Measurements from ENCODE around the gene XKR3. TPM values are rescaled to one million over a fixed set of nuclear protein-coding genes. Genes with fewer than 3 reads are reported as not detected.

The XKR3 gene
- total and polyA plus RNA-seq, 2 experiments from 2014 or later = not detected

- Mint-ChIP-seq H3K4me1 (peaks cover 6% of the 10 kb centered on the region; the same call in 2 of the 3 replicates), H3K27ac (no peak overlapping the region), H3K4me3 (no peak overlapping the region), H3K9me3 (peaks cover 69% of the 10 kb centered on the region), H3K36me3 (ENCODE audit: low read depth) (no peaks in the 10 kb centered on the region), H3K27me3 (ENCODE audit: insufficient read depth, low read depth, poor library complexity) (peaks cover 3% of the 10 kb centered on the region)
- TF ChIP-seq REST (IDR thresholded peaks at IDR 0.05; ENCODE audit: unreplicated experiment) = no peak
- TF ChIP-seq EZH2 (IDR thresholded peaks at IDR 0.05; ENCODE audit: low read depth, unreplicated experiment) = no peak
- no peak for TF ChIP-seq CREB1 (CRISPR knock-in tag; IDR thresholded peaks at IDR 0.05; ENCODE audit: low read depth)
- no peak for TF ChIP-seq JUNB (IDR thresholded peaks at IDR 0.05; ENCODE audit: unreplicated experiment)
- no peak for TF ChIP-seq ZNF114 (CRISPR knock-in tag; IDR thresholded peaks at IDR 0.05)
- no peak for TF ChIP-seq ZNF462 (CRISPR knock-in tag; IDR thresholded peaks at IDR 0.05)
- no peak for TF ChIP-seq EZH2phosphoT487 (IDR thresholded peaks at IDR 0.05; ENCODE audit: unreplicated experiment)
- no peak for TF ChIP-seq POLR2AphosphoS5 (IDR thresholded peaks at IDR 0.05; ENCODE audit: low read depth)
- no peak for TF ChIP-seq ZNF331 (CRISPR knock-in tag; IDR thresholded peaks at IDR 0.05; ENCODE audit: low read depth)
- TF ChIP-seq STAT1 (IDR thresholded peaks at IDR 0.05; ENCODE audit: unreplicated experiment) = no peak
- no peak for TF ChIP-seq CTCF (conservative IDR thresholded peaks at IDR 0.05; ENCODE audit: low read depth in 2 of 2)
- no peak for TF ChIP-seq NANOG (IDR thresholded peaks at IDR 0.05; ENCODE audit: borderline replicate concordance)
- TF ChIP-seq ETS1 (IDR thresholded peaks at IDR 0.05) = no peak
- no peaks in the 10 kb centered on the region for H3F3A ChIP-seq (replicated peaks; ENCODE audit: low read depth)
- no peak overlapping the region for H2AFZ ChIP-seq
- no peaks in the 10 kb centered on the region for H3K9me2 ChIP-seq (ENCODE audit: insufficient read depth)
- H3K4me2 ChIP-seq = no peak overlapping the region
- ATAC-seq (no peak), DNase-seq (ENCODE audit: low spot score) (no peak)
- H3K4me3 ChIP-seq = no peak overlapping the region
- H3K79me2 ChIP-seq (replicated peaks; ENCODE audit: insufficient read depth) = no peaks in the 10 kb centered on the region
- no peaks in the 10 kb centered on the region for H4K20me1 ChIP-seq (replicated peaks; ENCODE audit: insufficient read depth)
- no peak overlapping the region for H3K27ac ChIP-seq (ENCODE audit: low read depth)
- no peaks in the 10 kb centered on the region for H3K36me3 ChIP-seq (ENCODE audit: insufficient read depth)
- no peaks in the 10 kb centered on the region for H3K27me3 ChIP-seq (ENCODE audit: insufficient read depth)
- peaks cover 8% of the 10 kb centered on the region; the same call in 1 of the 2 replicates for H3K4me1 ChIP-seq (ENCODE audit: insufficient read depth)
Observed at GRCh38 chr22:16829985-16830384, 4.8 kb upstream of the XKR3 start.

Measured in GM23338 (cell line).